Measurements from ENCODE around the gene P3H1. TPM values are rescaled to one million over a fixed set of nuclear protein-coding genes. Genes with fewer than 3 reads are reported as not detected.
A peak's percentile ranks its signal among the peaks of the same experiment; 100 is the strongest.
"Not testable (repeated sequence)": the region's sequence is repeated elsewhere in the genome, so short reads cannot be mapped to it uniquely, and the experiment has no call there.

P3H1 gene
- total RNA-seq, 4 donors from 2014 or later: 19.5 to 33.5 (median 24.9) TPM

- no peak for DNase-seq (ENCODE audit: extremely low spot score)
- no peak overlapping the region for H3K4me3 ChIP-seq
- H3K27me3 ChIP-seq: no peaks in the 10 kb centered on the region
- H3K27ac ChIP-seq (replicated peaks in 1 of 4): no peak overlapping the region
- peaks cover 0 to 12% (median 4%) of the 10 kb centered on the region in 4 donors for H3K4me1 ChIP-seq
- peaks cover 59 to 98% (median 89%) of the 10 kb centered on the region in 4 donors for H3K36me3 ChIP-seq
- WGBS: 66% methylated on average over 17 of the region's 17 CpGs
- TF ChIP-seq EP300 (IDR thresholded peaks at IDR 0.05): no peak
- peak; percentile 42 to 72 (median 54) for TF ChIP-seq CTCF (IDR thresholded peaks at IDR 0.05)
- intact Hi-C loops (cut with DNase I): loop anchor here (2.0 to 5.0 kb wide), 2 partner anchors 74 to 175 kb away; partner anchors contain the start of gene YBX1
- no peaks in the 10 kb centered on the region for H3K9me3 ChIP-seq
Observed at GRCh38 chr1:42756956-42757891, 9.6 kb downstream of the P3H1 start.

- H3K9me3 ChIP-seq: no peaks in the 10 kb centered on the region
- TF ChIP-seq POLR2A (IDR thresholded peaks at IDR 0.05; ENCODE audit: low read depth) (no peak), EP300 (IDR thresholded peaks at IDR 0.05) (no peak), CTCF (IDR thresholded peaks at IDR 0.05) (no peak), POLR2AphosphoS5 (IDR thresholded peaks at IDR 0.05) (no peak)
- H3K27ac ChIP-seq (replicated peaks in 1 of 4): no peak overlapping the region
- no peak for DNase-seq (ENCODE audit: extremely low spot score)
- WGBS: 80% methylated on average over 1 of the region's 1 CpG
- no peak overlapping the region for H3K4me3 ChIP-seq
- intact Hi-C loops (cut with DNase I): no loop called here
- no peaks in the 10 kb centered on the region for H3K27me3 ChIP-seq
- peaks cover 0 to 9% (median 2%) of the 10 kb centered on the region in 4 donors for H3K4me1 ChIP-seq
- peaks cover 64 to 94% (median 89%) of the 10 kb centered on the region in 4 donors for H3K36me3 ChIP-seq
Observed at GRCh38 chr1:42753070-42753469, 13.8 kb downstream of the P3H1 start.

GRCh38 chr1:42752284-42752683 lies 14.5 kb downstream of the P3H1 start:
- Histone ChIP-seq H3K27ac (replicated peaks in 1 of 4) (no peak overlapping the region), H3K9me3 (no peaks in the 10 kb centered on the region), H3K36me3 (peaks cover 57 to 94% (median 89%) of the 10 kb centered on the region in 4 donors), H3K4me1 (peaks cover 0 to 4% (median 2%) of the 10 kb centered on the region in 4 donors), H3K4me3 (no peak overlapping the region), H3K27me3 (no peaks in the 10 kb centered on the region)
- intact Hi-C loops (cut with DNase I): no loop called here
- WGBS: 90% methylated on average over 6 of the region's 6 CpGs
- no peak for DNase-seq (ENCODE audit: extremely low spot score)
- TF ChIP-seq POLR2A (IDR thresholded peaks at IDR 0.05; ENCODE audit: low read depth) (no peak), EP300 (IDR thresholded peaks at IDR 0.05) (no peak), POLR2AphosphoS5 (IDR thresholded peaks at IDR 0.05) (no peak), CTCF (IDR thresholded peaks at IDR 0.05) (no peak)

- H3K9me3 ChIP-seq; H3K4me3 ChIP-seq; H3K4me1 ChIP-seq; H3K27me3 ChIP-seq; H3K27ac ChIP-seq (replicated peaks in 1 of 4); intact Hi-C loops (cut with DNase I); DNase-seq (ENCODE audit: extremely low spot score): not testable (repeated sequence)
- peaks cover 52 to 94% (median 91%) of the 10 kb centered on the region in 4 donors for H3K36me3 ChIP-seq
- WGBS: 90% methylated on average over 8 of the region's 8 CpGs
Observed at GRCh38 chr1:42751511-42752070, 15.2 kb downstream of the P3H1 start.

GRCh38 chr1:42750041-42750440 lies 16.8 kb downstream of the P3H1 start:
- no peak overlapping the region for H3K27ac ChIP-seq (replicated peaks in 1 of 4)
- TF ChIP-seq POLR2A (IDR thresholded peaks at IDR 0.05; ENCODE audit: low read depth) (no peak), POLR2AphosphoS5 (IDR thresholded peaks at IDR 0.05) (no peak), EP300 (IDR thresholded peaks at IDR 0.05) (no peak), CTCF (IDR thresholded peaks at IDR 0.05) (no peak)
- H3K27me3 ChIP-seq: no peaks in the 10 kb centered on the region
- peaks cover 39 to 88% (median 86%) of the 10 kb centered on the region in 4 donors for H3K36me3 ChIP-seq
- no peaks in the 10 kb centered on the region for H3K4me1 ChIP-seq
- H3K9me3 ChIP-seq: no peaks in the 10 kb centered on the region
- no peak for DNase-seq (ENCODE audit: extremely low spot score)
- intact Hi-C loops (cut with DNase I): no loop called here
- 91% methylated on average over 11 of the region's 12 CpGs for WGBS
- H3K4me3 ChIP-seq: no peak overlapping the region

All from esophagus muscularis mucosa (tissue), 4 donors.